HG02973 (cell line): Measurements from ENCODE around the gene CDH23.

ENCODE experiments used
- ATAC-seq: cut with Tn5 transposase; IDR thresholded peaks from one replicate; pipeline ENCODE4 v1.9.1; 2021; ENCODE audit warnings: moderate library complexity; ENCODE audit not compliant: unreplicated experiment

CDH23 gene

DNA sequence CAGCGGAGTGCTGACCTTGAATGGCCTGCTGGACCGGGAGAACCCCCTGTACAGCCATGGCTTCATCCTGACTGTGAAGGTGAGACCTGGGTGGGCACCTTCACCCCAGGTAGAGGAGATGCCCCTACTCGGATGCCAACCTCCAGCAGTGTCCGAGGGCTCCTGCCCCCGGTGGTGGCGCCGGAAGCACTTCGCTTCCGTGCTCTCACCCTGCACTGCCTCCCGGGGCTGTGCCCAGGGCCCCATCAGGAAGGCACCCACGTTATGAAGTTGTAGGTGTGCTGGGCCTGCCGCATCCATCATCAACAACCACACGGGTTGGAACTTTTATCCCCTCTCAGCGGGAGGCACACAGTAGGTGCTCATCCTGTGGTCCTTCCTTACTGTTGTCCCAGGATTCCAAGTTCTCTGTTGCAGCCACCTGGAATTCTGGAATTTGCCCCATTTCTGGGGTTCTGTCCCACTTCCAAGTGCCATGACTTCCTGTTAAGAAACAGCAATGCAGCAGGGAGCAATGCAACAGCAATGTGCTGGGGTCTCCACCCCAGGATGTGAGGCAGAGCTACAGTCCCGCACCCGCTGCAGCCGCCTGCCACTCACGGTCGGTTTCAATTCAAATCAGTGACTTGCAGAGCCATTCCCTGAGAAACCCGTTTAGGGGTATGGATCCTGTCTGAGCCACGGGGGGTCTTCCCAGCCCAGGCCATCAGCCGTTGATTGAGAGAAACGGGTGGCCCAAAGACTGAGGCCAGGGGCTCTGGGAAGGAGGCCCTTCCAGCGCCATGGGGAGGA, 219.0 kb downstream of the CDH23 start:
- ATAC-seq = no peak

DNA sequence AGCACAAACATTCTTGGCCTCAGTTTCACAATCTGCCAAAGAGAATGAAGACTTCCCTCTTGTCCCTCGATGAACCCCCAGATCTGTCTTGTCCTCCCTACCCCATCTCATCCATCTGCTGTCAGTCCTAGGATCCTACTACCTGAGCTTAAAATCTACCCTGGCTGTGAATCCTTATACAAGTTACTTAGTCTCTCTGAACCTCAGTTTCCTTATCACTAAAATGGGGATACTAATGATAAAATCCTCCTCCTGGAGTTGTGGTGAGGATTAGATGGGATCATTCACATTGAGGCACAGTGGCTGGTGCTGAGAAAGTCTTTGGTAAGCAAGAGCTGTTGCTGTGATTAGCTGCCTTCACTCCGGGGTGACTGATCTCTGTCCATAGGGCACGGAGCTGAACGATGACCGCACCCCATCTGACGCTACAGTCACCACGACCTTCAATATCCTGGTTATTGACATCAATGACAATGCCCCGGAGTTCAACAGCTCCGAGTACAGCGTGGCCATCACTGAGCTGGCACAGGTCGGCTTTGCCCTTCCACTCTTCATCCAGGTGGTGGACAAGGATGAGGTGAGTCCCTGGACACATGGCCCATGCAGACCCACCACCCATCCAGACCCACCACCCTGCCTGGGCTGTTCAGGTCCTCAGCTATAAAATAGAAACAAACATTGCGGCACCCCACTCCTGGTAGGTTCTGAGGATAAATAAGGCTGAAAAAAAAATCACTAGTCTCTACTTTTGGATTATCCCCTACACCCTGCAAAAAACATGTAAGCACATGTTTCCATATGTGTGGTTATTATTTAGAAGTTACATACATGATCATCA, 220.3 kb downstream of the CDH23 start:
- no peak for ATAC-seq

DNA sequence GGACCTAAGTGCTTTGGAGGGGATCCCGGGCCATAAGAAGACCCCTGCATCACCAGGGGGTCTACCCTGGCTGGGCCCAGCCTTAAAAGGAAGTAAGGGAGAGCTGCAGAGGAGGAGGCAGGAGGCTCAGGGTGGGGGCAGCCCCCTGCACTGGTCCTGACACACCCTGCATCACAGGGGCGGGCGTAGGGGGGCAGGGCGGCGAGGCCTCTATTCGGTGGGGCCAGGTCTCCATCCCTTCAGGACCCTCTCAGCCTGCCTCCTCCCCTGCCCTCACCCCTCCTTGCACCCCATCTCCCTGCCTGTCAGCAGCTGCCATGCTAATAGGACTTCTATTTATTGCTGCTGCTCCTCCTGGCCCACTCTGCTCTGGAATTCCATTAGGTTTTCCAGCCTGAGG, 221.5 kb downstream of the CDH23 start:
- no peak for ATAC-seq

DNA sequence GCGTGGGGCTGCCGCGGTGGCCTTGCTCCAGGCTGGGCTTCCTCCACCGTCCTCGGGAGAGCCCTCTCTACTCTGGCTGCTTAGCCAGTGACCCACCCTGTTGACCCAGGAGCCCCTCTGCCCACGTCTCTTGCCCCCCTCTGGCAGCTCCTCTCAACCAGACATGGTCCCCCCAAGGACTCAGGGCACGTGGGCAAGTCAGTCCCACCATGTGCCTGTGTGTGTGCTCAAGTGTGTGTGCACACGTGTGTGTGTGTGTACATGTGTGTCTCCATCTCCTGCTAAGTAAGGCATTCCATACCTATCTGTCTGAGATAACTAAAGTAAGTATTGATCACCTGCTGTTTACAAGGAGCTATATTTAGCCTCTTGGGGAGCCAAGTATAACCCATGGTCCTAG, 221.9 kb downstream of the CDH23 start:
- ATAC-seq = no peak

DNA sequence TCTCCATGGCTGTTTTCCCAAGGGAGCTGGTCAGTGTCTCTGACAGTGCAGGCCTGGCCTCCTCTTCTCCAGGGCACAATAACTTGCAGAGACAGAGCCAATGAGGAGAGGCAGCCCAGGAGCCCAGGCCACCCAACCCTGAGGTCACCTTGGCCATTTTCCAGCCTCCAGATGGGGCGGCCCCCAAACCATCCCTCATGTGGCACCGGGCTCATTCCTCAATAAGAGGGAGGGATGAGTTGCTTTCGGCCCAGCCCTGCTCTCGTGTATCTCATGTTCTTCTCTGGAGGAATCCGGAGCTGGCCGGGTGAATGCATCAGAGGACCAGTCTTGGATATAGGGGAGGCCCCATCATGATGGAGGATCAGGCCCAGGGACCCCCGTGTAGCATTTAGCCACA, 223.9 kb downstream of the CDH23 start:
- ATAC-seq = no peak

DNA sequence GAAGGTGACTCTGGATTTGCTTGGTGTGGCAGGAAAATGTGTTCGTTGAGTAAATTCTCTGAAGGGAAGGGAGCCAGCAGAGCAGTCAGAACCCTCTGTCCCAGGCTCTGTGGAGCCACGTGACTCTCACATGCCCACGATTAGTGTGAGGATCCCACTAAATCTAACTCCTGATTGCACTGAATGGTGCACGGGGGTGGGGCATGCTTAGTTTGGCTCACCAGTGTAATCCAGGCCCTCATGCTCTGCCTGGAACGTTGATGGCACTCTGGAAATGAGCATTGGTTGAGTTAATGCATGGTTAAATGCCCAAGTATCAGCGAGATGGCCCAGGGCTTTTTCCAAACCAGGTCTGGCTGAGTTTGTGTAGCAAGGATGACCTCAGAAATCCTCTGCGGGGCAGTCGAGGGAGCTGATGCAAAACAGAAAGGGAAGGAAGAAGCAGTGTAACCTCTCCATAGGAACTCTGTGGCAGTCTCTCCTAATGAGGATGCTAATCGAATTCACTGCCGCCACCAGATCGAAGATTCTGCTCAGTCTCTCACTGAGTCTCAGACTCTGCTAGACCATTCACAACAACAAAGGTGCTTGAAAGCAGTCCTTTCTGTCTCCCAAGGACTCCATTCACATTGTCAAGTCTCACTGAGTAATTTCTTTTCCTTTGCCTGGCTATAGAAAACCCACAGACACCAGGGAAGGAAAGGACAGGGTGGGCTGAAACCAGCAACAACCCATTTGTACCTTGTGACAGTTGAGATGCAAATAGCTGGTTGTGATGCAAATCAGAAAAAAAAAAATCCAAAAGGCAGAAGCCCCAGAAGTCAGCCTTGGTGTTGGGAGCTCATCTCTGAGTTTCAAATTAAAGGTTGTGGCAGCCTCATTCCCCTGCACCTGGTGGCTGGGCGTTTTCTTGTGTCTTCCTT, 224.8 kb downstream of the CDH23 start:
- no peak for ATAC-seq

DNA sequence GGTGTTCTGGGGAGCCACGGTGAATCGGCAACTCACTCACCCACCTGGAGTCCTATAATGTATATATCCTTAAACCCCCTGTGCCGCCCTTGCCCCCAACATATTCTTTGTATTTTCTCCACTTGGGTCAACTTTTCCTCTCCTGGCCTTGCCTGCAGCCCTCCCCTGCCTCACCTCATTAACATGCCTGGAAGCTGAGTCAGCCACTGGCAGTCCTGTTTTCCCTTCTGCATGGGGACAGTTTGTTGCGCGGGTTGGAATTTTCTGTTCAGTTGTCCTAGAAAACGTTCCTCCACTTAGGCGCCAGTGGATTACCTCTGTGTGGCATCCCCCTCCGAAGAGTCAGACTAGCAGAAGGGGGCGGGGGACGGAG, 225.4 kb downstream of the CDH23 start:
- no peak for ATAC-seq

DNA sequence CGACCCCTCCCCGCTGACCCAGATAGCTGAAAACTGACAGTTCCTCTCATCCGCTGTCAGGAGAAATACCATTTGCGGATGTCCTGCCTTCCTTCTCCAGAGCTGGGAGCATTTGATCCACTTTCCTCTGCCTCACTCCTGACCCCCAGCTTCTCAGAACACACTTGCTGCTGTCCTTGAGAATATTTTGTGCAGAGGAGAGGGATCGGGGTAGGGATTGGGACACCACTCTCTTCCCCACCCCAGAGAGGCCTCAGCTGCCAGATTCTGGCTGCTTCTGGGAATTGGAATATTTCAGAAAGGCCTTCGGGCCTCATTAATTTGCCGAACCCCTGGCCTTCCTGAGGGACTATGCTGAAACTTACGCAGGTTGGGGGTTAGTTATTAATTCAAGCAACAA, 225.9 kb downstream of the CDH23 start:
- ATAC-seq = no peak

DNA sequence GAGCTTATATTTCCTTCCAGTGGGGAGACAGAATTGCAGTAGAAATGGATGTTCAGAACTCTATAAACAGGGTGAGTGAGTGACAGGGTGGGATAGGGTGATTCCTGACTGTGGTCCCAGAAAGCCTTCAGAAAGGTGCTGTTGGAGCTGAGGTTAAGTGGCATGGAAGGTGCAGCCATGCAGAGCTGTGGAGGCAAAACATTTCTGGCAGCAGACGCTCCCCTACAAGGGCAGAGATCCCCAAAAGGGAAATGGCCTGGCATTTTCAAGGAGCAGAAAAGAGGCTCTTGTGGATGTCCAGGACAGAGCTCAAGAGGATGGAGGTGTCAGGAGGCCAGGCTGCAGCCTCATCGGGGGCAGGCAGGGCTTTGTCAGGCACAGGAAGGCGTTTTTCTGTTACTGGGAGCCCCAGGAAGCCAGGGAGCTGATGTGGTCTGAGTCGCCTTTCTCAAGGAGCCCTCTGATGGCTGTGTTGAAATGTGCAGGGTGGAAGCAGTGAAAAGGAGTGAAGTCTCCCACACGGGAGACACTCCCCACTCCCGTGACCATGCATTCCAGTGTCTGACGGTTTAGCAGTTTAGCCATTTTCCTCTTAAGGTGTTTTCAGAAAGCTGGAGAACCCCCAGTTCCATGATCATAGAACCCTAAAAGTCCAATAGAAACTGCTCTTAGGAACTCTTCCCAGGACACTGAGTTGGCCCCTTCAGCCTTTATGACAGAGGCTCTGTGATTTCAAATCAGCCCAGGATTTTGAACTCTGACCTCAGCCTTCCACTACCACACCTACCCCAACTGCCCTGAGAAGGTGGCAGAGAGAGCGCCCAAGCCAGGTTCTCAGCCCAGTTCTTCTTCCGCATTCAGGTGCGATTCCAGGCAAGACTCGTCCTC, 226.6 kb downstream of the CDH23 start:
- ATAC-seq = no peak

DNA sequence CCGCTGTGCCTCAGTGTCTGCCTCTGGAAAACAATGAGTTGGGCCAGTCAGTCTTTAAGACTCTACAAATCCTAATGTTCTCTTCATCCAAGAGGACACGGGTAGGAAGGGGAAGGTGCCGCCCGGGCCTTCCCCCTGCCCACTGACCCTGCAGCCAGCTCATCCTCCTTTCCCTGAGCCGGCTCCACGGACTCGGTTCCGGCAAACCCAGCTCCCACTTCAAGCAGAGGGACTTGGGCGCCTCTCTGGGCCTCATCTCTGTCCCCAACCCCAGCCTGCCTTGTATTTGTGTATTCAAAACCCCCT, 227.2 kb downstream of the CDH23 start:
- ATAC-seq = no peak

DNA sequence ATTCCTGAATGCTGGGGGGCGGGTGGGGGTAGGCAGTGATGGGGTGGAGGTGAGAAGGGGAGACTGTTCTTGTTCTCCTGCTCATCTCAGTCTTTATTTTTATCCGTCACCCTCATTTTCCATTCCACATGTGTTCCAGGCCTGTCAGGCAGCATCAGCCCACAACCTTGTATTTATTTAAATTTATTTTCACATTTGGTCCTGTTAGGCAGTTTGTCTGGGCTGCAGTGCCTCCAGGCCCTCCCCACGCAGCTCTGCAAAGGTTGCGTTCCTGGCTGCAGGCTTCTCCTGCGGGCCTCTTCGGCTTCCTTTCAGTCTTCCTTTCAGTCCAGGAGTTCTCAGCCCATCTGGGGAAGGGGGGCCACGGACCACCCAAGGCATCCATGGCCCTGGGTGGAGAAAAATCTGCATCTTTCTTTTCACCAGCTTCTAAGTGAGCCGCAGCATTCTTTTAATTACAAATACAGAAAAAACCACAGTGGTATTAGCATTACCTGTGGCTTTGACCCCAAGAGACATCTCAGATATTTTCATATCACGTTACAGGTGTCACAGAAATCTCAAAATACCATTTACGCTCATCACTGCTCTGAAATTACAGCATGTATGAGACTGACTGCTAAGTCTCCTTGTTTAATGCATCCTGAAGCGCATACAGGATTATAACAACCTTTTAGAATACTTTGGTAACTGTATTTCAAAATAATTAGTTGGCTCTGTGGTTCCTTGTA, 228.9 kb downstream of the CDH23 start:
- no peak for ATAC-seq

DNA sequence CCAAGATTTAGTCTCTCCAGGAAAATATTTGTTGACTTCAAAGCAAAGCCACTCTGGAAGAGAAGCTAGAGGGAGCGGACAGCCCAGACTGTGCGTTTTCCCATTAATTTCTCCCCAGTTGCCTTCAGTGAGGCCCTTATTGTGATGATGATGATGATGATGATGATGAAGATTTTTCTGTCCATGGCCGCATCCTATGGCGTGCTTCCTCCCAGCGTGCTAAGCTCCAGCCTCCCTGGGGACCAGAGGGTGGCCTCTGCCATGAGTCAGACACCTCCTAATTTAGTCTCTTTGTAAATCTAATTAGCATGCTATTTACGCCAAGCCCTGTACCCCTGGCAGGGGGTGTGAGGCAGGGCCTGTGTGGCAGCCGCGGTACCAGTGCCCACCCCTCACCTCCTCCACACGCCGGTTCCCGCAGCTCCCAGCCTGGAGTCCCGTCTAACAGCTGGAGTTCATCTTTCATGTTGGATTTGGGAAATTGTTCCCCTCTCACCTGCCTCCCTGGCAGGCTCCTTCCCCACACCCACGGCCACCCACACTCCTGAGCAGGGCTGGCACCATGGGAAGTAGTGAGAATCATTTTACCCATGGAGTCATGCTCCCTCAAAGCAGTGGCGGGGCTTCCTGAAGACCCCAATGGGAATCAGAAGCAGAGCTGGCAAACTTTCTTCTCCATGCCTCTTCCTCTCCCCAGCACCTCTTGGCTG, 230.7 kb downstream of the CDH23 start:
- no peak for ATAC-seq

DNA sequence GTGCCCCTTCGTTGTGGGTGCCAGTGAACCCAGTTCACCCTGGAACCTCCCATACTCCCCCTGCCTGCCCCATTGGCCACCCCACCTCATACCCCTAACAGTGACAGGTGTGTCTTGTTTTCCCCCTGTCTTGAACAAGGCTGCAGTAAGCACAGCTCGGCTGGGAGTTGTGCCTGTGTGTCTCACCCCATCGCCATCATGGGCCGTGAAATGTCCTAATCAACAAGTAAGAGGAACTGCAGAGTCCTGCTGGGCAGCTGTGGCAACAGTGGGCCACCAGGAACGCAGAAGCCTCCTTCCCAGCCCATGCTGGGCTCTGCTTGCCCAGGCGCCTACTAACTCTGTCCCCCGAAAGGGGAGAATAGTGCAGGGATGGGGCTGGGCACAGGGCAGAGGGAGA, 231.2 kb downstream of the CDH23 start:
- no peak for ATAC-seq

DNA sequence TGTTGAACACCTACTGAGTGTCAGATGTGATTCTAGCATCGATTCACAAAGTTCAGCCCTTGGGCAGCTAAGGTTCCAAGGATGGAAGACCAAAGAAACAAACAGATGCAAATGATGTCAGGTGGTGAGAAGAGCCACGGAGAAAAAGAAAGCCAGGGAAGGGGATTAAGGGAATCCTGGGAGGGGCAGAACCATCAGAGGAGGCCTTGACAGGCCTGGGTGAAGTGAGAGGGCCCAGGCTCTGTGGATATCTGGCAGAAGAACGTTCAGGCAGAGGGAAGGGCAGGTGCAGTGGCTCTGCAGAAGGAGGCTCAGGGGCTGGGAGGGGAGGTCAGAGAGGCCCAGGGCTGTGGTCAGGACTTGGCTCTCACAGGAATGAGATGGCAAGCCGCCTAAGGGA, 232.4 kb downstream of the CDH23 start:
- ATAC-seq = no peak

DNA sequence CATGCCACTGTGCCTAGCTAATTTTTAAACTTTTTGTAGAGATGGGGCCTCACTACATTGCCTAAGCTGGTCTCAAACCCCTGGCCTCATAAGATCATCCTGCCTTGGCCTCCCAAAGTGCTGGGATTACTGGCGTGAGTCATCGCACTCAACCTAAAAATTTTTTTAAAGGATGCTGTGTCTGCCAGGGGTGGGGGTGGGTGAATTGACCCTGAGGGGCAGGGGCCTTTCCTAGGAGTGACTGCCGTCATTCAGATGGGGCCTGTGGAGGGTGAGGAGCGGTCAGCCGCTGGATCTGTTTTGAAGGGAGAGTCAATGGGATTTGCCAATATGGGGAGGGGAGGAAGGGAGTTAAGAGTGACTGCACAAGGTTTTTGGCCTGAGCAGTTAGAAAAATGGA, 233.4 kb downstream of the CDH23 start:
- ATAC-seq = no peak

DNA sequence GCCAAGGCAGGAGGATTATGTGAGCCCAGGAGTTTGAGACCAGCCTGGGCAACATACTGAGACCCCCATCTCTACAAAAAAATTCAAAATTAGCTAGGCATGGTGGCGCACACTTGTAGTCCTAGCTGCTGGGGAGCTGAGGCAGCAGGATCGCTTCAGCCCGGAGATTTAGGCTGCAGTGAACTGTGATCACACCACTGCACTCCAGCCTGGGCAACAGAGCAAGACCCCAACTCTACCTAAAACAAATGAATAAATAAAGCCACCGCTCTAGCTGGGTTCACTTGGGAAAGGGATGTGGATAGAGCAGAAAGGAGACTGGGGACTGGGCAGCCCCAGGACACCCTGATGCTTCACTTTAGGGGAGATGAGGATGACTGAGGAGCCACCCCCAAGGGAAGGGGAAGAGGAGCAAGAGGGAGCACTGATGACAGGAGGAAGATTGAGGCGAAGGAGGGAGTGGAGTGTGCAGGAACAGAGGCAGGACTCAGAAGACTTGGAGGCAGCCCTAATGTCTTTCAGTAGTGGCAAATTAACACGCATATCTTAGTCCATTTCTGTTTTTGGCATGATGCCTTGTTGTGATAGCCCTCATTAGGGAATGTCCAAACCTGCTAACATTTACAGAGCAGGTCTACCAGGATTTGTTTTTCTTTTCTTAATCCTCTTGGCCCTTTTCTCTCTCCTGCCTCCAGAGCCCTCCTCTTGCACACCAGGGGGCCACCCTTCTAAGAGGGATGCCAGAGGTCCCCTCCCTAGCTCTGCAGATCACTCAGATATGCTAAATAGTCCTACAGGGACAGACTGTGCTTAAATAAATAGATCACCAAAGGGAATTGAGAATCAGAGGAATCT, 234.5 kb downstream of the CDH23 start:
- no peak for ATAC-seq

DNA sequence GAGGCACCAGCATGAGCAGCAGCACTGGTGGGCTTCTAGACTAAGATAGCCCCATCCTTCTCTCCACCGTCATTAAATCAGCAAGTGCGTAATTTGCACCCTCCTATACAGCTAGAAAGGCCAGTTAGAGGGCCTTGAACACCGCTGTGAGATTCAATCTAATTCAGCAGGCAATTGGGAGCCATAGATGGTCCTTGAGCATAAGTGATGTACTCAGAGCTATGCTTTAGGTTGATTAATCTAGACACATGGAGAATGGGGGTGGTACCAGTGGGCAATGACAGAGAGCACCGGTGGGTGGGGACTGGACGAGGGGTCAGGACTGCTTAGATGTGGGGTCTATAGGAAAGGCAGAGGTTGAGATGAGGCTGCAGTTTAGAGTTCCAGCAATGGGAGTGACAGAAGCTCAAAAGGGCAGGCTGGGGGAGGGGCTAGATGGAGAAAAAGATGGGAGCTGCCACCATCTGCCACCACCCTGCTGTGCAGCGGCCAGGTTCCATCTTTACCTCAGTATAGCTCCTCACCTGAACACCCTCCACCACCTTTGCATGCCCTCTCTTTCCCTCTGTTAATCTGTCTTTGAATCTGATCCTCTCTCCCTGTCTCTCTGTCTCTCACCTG, 235.6 kb downstream of the CDH23 start:
- ATAC-seq = no peak
